ENCODE data around the gene HOXC4. TPM values are rescaled to one million over a fixed set of nuclear protein-coding genes. Genes with fewer than 3 reads are reported as not detected.

HOXC4 gene
- total and polyA plus RNA-seq, 2 of the 4 experiments (the other 2 are of a cell fraction), result under 0.01 to 0.26 TPM

DNA sequence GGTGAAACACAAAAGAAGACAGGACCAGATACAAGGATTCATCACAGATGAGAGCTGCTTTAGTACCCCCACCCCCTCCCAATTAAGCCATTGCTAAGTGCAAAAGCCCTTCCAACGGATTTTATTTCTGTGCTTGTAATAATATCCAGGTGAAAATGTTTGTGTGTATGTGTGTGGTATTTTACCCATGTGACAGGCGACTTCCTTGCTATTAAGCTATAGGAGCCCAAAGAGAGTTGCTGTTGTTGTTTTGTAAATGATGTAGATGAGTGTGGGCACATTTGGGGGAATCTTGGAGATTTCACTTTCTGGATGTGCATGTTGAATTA lies 3.2 kb upstream of the HOXC4 start:
- WGBS, 2 experiments (ENCODE audit: extremely low coverage in 2 of 2, insufficient read length in 1 of 2), result 80% methylated on average over 1 of the region's 2 CpGs; no CpG with 5 or more reads in 1 of the 2 experiments
- CTCF ChIA-PET, result no interaction called here
- Histone ChIP-seq H4K8ac (ENCODE audit: low read depth in 2 of 2, low read length in 2 of 2) (no peak overlapping the region), H3K14ac (replicated peaks; ENCODE audit: low read depth, low read length) (no peak overlapping the region), H2BK5ac (ENCODE audit: low read depth, low read length, poor library complexity, severe bottlenecking) (no peak overlapping the region), H2AFZ (replicated peaks; ENCODE audit: low read length, poor library complexity) (no peak overlapping the region), H3K9ac (ENCODE audit: low read depth, low read length) (no peak overlapping the region), H3K9me3 (ENCODE audit: control insufficient read depth, insufficient read depth, low read length) (no peaks in the 10 kb centered on the region), H3K4me1 (ENCODE audit: control insufficient read depth, insufficient read depth, low read length) (no peaks in the 10 kb centered on the region), H3K79me1 (ENCODE audit: low read depth in 1 of 2, low read length in 2 of 2) (no peaks in the 10 kb centered on the region), H4K20me1 (ENCODE audit: insufficient read depth, low read length) (no peaks in the 10 kb centered on the region), H2BK120ac (ENCODE audit: low read depth, low read length) (no peak overlapping the region), H3K56ac (ENCODE audit: extremely low read depth, insufficient read depth, low read length) (no peak overlapping the region), H3K4ac (ENCODE audit: low read depth, low read length) (no peak overlapping the region), H2BK15ac (ENCODE audit: low read depth, low read length) (no peak overlapping the region), H2BK20ac (ENCODE audit: low read depth, low read length) (no peak overlapping the region), H4K91ac (ENCODE audit: insufficient read depth, low read depth, low read length) (no peak overlapping the region), H3K9me1 (ENCODE audit: insufficient read depth, low read length) (no peaks in the 10 kb centered on the region), H3K27ac (ENCODE audit: insufficient read depth, low read length) (no peak overlapping the region), H3K4me2 (ENCODE audit: low read depth, low read length) (no peak overlapping the region), H4K5ac (ENCODE audit: low read depth, low read length) (no peak overlapping the region), H3K36me3 (ENCODE audit: control insufficient read depth, insufficient read depth, low read length) (no peaks in the 10 kb centered on the region), H2AK9ac (replicated peaks; ENCODE audit: low read depth, low read length, poor library complexity) (no peak overlapping the region), H3K23ac (ENCODE audit: low read depth, low read length) (no peak overlapping the region), H2AK5ac (ENCODE audit: low read depth, low read length) (no peak overlapping the region), H3K18ac (ENCODE audit: low read depth, low read length) (no peak overlapping the region), H3K4me3 (ENCODE audit: insufficient read depth, low read depth, low read length) (no peak overlapping the region), H3K27me3 (ENCODE audit: control insufficient read depth, insufficient read depth, low read length) (peaks cover 78% of the 10 kb centered on the region)
- intact Hi-C loops (cut with micrococcal nuclease) (no loop called here), in situ Hi-C loops (cut with MboI; ENCODE audit: low sequenced_read_pairs) (no loop called here), dilution Hi-C loops (cut with HindIII; ENCODE audit: low sequenced_read_pairs, unreplicated experiment) (no loop called here)
- POLR2A ChIA-PET (ENCODE audit: unreplicated experiment), result no interaction called here
- TF ChIP-seq POLR2A (IDR thresholded peaks at IDR 0.05; ENCODE audit: low read depth, low read length) (no peak), SMC3 (IDR thresholded peaks at IDR 0.05; ENCODE audit: low read depth, low read length) (no peak), RCOR1 (IDR thresholded peaks at IDR 0.05; ENCODE audit: insufficient replicate concordance, low read length) (no peak), CEBPB (IDR thresholded peaks at IDR 0.05; ENCODE audit: low read depth, low read length) (no peak), MXI1 (IDR thresholded peaks at IDR 0.05; ENCODE audit: borderline replicate concordance, low read depth, low read length) (no peak), BHLHE40 (IDR thresholded peaks at IDR 0.05; ENCODE audit: low read depth, low read length) (no peak), MAZ (IDR thresholded peaks at IDR 0.05; ENCODE audit: borderline replicate concordance, low read depth, low read length) (no peak), CHD1 (IDR thresholded peaks at IDR 0.05; ENCODE audit: low read depth, low read length) (no peak), RFX5 (IDR thresholded peaks at IDR 0.05; ENCODE audit: low read depth, low read length) (no peak)
- TF ChIP-seq, protein P1, sequence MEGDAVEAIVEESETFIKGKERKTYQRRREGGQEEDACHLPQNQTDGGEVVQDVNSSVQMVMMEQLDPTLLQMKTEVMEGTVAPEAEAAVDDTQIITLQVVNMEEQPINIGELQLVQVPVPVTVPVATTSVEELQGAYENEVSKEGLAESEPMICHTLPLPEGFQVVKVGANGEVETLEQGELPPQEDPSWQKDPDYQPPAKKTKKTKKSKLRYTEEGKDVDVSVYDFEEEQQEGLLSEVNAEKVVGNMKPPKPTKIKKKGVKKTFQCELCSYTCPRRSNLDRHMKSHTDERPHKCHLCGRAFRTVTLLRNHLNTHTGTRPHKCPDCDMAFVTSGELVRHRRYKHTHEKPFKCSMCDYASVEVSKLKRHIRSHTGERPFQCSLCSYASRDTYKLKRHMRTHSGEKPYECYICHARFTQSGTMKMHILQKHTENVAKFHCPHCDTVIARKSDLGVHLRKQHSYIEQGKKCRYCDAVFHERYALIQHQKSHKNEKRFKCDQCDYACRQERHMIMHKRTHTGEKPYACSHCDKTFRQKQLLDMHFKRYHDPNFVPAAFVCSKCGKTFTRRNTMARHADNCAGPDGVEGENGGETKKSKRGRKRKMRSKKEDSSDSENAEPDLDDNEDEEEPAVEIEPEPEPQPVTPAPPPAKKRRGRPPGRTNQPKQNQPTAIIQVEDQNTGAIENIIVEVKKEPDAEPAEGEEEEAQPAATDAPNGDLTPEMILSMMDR (conservative IDR thresholded peaks at IDR 0.05; ENCODE audit: low read depth, low read length), result no peak
- ATAC-seq (ENCODE audit: low read depth), result no peak
- DNase-seq, result no peak
- no TSS peak for BruUV-seq (replicated peaks)
